B cell (primary cell): ENCODE measurements around the gene ABCA13. TPM values are rescaled to one million over a fixed set of nuclear protein-coding genes. Genes with fewer than 3 reads are reported as not detected.

Experiments used
- ATAC-seq: fragments of 200-7000 bp; cut with Tn5 transposase; one replicate; pipeline ENCODE4 v1.10.0; 2021; ENCODE audit warnings: low read depth, mild to moderate bottlenecking, moderate number of reproducible peaks, moderate library complexity
- CTCF ChIA-PET: fragments of 350-600 bp; sonication (Branson Sonifier 250); formaldehyde crosslinking; loops from one replicate; lab custom pipeline; 2021; ENCODE audit warnings: antibody characterized with exemption, inconsistent platforms; lab: Charles Lee
- POLR2A ChIA-PET: fragments of 350-600 bp; sonication (Branson Sonifier 250); formaldehyde crosslinking; loops from one replicate; lab custom pipeline; 2021; ENCODE audit warnings: antibody characterized with exemption; lab: Charles Lee
- DNase-seq: peaks from one replicate; pipeline ENCODE4 v3.0.0; 2013
- H2AFZ ChIP-seq: 2 replicates; pipeline ENCODE4 v1.6.1; 2012; ENCODE audit warnings: mild to moderate bottlenecking, low read depth, low read length; ENCODE audit not compliant: insufficient read depth, poor library complexity, severe bottlenecking
- H3K27ac ChIP-seq, 2 donors: 1 replicate in 1 of 2; 2 replicates in 1 of 2; pipeline ENCODE4 v1.5.1; 2012 to 2013; ENCODE audit warnings: low read length in 2 of 2, mild to moderate bottlenecking in 2 of 2, moderate library complexity in 1 of 2
- H3K27me3 ChIP-seq, 4 experiments: fragments of 200-600 bp in 1 of 4; sonication (generic) in 1 of 4; replicated peaks in 1 of 4; 1 replicate in 2 of 4; 2 replicates in 2 of 4; pipeline versions ENCODE4 v1.6.1 to v1.7.0; 2013 to 2016; ENCODE audit warnings: low read length in 3 of 4, mild to moderate bottlenecking in 2 of 4, mixed read lengths in 1 of 4, moderate library complexity in 1 of 4; ENCODE audit not compliant: insufficient read depth in 4 of 4, control insufficient read depth in 3 of 4; ENCODE audit errors: control extremely low read depth in 1 of 4
- H3K36me3 ChIP-seq, 2 experiments: replicated peaks in 1 of 2; 1 replicate in 1 of 2; 2 replicates in 1 of 2; pipeline versions ENCODE4 v1.6.1 to v1.7.1; 2013; ENCODE audit warnings: low read length in 1 of 2; ENCODE audit not compliant: insufficient read depth in 2 of 2, control insufficient read depth in 1 of 2; ENCODE audit errors: control extremely low read depth in 1 of 2, extremely low read depth in 1 of 2
- H3K4me1 ChIP-seq, 2 donors: fragments of 200-600 bp in 1 of 2; sonication (generic) in 1 of 2; 1 replicate in 1 of 2; 2 replicates in 1 of 2; pipeline versions ENCODE4 v1.5.1 to v1.6.1; 2013 to 2017; ENCODE audit warnings: low read length in 2 of 2; ENCODE audit not compliant: control insufficient read depth in 2 of 2, insufficient read depth in 2 of 2
- H3K4me2 ChIP-seq: replicated peaks from 2 replicates; pipeline ENCODE3; 2012; ENCODE audit warnings: mild to moderate bottlenecking, low read depth, low read length; ENCODE audit not compliant: poor library complexity, severe bottlenecking
- H3K4me3 ChIP-seq, 5 experiments: fragments of 200-600 bp in 1 of 5; sonication (generic) in 1 of 5; 1 replicate in 3 of 5; 2 replicates in 2 of 5; pipeline versions ENCODE4 v1.5.1 to v1.7.0; 2011 to 2016; ENCODE audit warnings: low read length in 4 of 5, mild to moderate bottlenecking in 4 of 5, low read depth in 2 of 5, control low read depth in 1 of 5, moderate library complexity in 1 of 5; ENCODE audit not compliant: insufficient read depth in 1 of 5; ENCODE audit errors: control extremely low read depth in 1 of 5, extremely low read depth in 1 of 5
- H3K79me2 ChIP-seq: fragments of 200-600 bp; sonication (generic); one replicate; pipeline ENCODE4 v1.6.0; 2016; ENCODE audit warnings: low read length; ENCODE audit not compliant: control insufficient read depth, insufficient read depth
- H3K9ac ChIP-seq: fragments of 200-600 bp; sonication (generic); 2 replicates; pipeline ENCODE4 v1.6.1; 2017; ENCODE audit warnings: mild to moderate bottlenecking, low read length, moderate library complexity
- H3K9me3 ChIP-seq, 3 donors: one replicate each; pipeline versions ENCODE4 v1.6.1 to v1.7.1; 2013; ENCODE audit warnings: low read length in 2 of 3; ENCODE audit not compliant: control insufficient read depth in 2 of 3, insufficient read depth in 1 of 3; ENCODE audit errors: control extremely low read depth in 1 of 3
- H4K20me1 ChIP-seq: 2 replicates; pipeline ENCODE4 v1.6.0; 2012; ENCODE audit warnings: mild to moderate bottlenecking, low read length; ENCODE audit not compliant: insufficient read depth, control insufficient read depth, poor library complexity, severe bottlenecking
- H3K27ac Mint-ChIP-seq: one replicate; pipeline ENCODE4 v1.8.0; 2021; ENCODE audit warnings: mixed read lengths
- H3K27me3 Mint-ChIP-seq: one replicate; pipeline ENCODE4 v1.8.0; 2021; ENCODE audit warnings: mixed read lengths
- H3K4me1 Mint-ChIP-seq: one replicate; pipeline ENCODE4 v1.8.0; 2021; ENCODE audit warnings: mixed read lengths
- H3K4me3 Mint-ChIP-seq: one replicate; pipeline ENCODE4 v1.8.0; 2021; ENCODE audit warnings: mixed read lengths
- H3K9me3 Mint-ChIP-seq: one replicate; pipeline ENCODE4 v1.8.0; 2022; ENCODE audit warnings: mixed read lengths; ENCODE audit not compliant: insufficient read depth
- CTCF ChIP-seq: fragments of 200-600 bp; IDR thresholded peaks from one replicate; pipeline ENCODE4 v1.8.0; 2022; ENCODE audit warnings: antibody characterized with exemption, mild to moderate bottlenecking
- EZH2 ChIP-seq: IDR thresholded peaks from 2 replicates; pipeline ENCODE4 v1.6.1; 2012; ENCODE audit warnings: borderline replicate concordance, low read depth, mild to moderate bottlenecking, moderate library complexity, low read length; ENCODE audit not compliant: insufficient read depth, poor library complexity, severe bottlenecking
- WGBS: methylation state at CpG from one replicate; pipeline ENCODE4 v1.1.5; 2013; ENCODE audit warnings: missing lambda C conversion rate; ENCODE audit not compliant: insufficient coverage; 5-methylcytosine and 5-hydroxymethylcytosine counted together
- intact Hi-C: fragments of 100-400 bp; cut with micrococcal nuclease; formaldehyde crosslinking; loops from one replicate; pipeline ENCODE4 v1.10.0; 2022
- polyA plus RNA-seq: library from polyadenylated mRNA; depleted of rRNA; stranded (reverse); fragments of >200 nt; gene quantifications from 2 replicates; pipeline ENCODE4 v1.2.3, GENCODE V29; 2012
- total RNA-seq, 2 donors: library from RNA; stranded (reverse); fragments of 120-200 nt in 1 of 2; gene quantifications; 1 replicate in 1 of 2; 2 replicates in 1 of 2; pipeline versions ENCODE4 v1.2.3 to v1.2.4, GENCODE V29; 2013 to 2022

The ABCA13 gene
- total and polyA plus RNA-seq, 2 donors (not counting 1 experiment from before 2014, with no cell fraction given) = not detected

DNA sequence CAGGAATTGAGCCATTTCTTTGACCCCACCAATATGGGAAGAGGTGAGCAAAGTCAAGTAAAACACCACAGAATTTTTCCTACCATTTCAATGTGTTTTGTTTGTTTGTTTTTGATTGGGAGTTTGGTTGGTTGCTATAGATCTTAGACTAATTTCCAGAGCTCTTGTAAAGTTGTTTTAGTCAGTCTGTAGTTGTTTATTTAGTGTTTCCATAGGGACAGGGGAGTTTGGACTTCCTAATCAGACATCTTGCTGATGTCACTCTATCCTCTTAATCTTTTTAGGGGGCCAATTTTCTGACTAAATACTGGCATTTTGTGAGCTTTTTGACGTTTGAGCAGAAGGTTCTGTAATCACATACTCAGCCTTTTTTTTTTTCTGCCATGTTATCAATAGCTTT lies 266.9 kb downstream of the ABCA13 start:
- Histone ChIP-seq H3K36me3 (no peaks in the 10 kb centered on the region), H3K4me1 (no peaks in the 10 kb centered on the region)

More for the DNA sequence above, 266.9 kb downstream of the ABCA13 start:
- Histone ChIP-seq H3K9me3 (peaks cover 0 to 3% (median 0%) of the 10 kb centered on the region in 3 donors), H3K27ac (no peak overlapping the region), H3K9ac (no peak overlapping the region), H3K27me3 (no peaks in the 10 kb centered on the region), H3K4me2 (no peak overlapping the region), H3K4me3 (no peak overlapping the region), H3K79me2 (no peaks in the 10 kb centered on the region), H2AFZ (no peak overlapping the region), H4K20me1 (no peaks in the 10 kb centered on the region)
- POLR2A ChIA-PET = no interaction called here
- ATAC-seq (no peak), DNase-seq (no peak)
- no peak overlapping the region for H3K4me3 Mint-ChIP-seq
- H3K27me3 Mint-ChIP-seq = no peaks in the 10 kb centered on the region
- no peaks in the 10 kb centered on the region for H3K9me3 Mint-ChIP-seq
- CTCF ChIA-PET = no interaction called here
- TF ChIP-seq EZH2 (no peak), CTCF (no peak)
- no peak overlapping the region for H3K27ac Mint-ChIP-seq
- no CpG with 5 or more reads among the region's 1 CpG for WGBS
- intact Hi-C loops = no loop called here
- H3K4me1 Mint-ChIP-seq = no peaks in the 10 kb centered on the region
